Measurements from ENCODE around the gene PKIG.

GRCh38 chr20:44624152-44624551, 41.8 kb downstream of the PKIG start:
- TF ChIP-seq EP300 (IDR thresholded peaks at IDR 0.05) (no peak), CTCF (IDR thresholded peaks at IDR 0.05) (no peak), POLR2AphosphoS5 (IDR thresholded peaks at IDR 0.05) (no peak), POLR2A (IDR thresholded peaks at IDR 0.05) (no peak)

Data from sigmoid colon (tissue), 4 donors.